ENCODE results near the gene ATXN10. TPM values are rescaled to one million over a fixed set of nuclear protein-coding genes. Genes with fewer than 3 reads are reported as not detected.

ATXN10 gene
- total RNA-seq, 4 donors from 2014 or later, result 83.5 to 127 (median 96.6) TPM

GRCh38 chr22:45878051-45878781, 206.6 kb downstream of the ATXN10 start:
- TF ChIP-seq CTCF (IDR thresholded peaks at IDR 0.05; ENCODE audit: low read depth), result no peak

GRCh38 chr22:45878901-45879551, 207.4 kb downstream of the ATXN10 start:
- no peak for TF ChIP-seq CTCF (IDR thresholded peaks at IDR 0.05; ENCODE audit: low read depth)

- TF ChIP-seq CTCF (IDR thresholded peaks at IDR 0.05; ENCODE audit: low read depth), result no peak
Measured at GRCh38 chr22:45879552-45879949, 207.9 kb downstream of the ATXN10 start.

- no peak for TF ChIP-seq CTCF (IDR thresholded peaks at IDR 0.05; ENCODE audit: low read depth)
Measured at GRCh38 chr22:45880091-45880715, 208.6 kb downstream of the ATXN10 start.

- TF ChIP-seq CTCF (IDR thresholded peaks at IDR 0.05; ENCODE audit: low read depth), result no peak
Measured at GRCh38 chr22:45880716-45881523, 209.3 kb downstream of the ATXN10 start.

GRCh38 chr22:45881524-45881875, 209.9 kb downstream of the ATXN10 start:
- no peak for TF ChIP-seq CTCF (IDR thresholded peaks at IDR 0.05; ENCODE audit: low read depth)

All from subcutaneous adipose tissue (tissue), 4 donors.